Tibial nerve (tissue), 4 donors: ENCODE data around the gene SPRY4. TPM values are rescaled to one million over a fixed set of nuclear protein-coding genes. Genes with fewer than 3 reads are reported as not detected.

Experiments used
- DNase-seq, 2 donors: peaks; one replicate each; pipeline ENCODE4 v3.0.0-alpha.2; 2019; ENCODE audit warnings: low spot score in 2 of 2
- H3K27ac ChIP-seq, 4 donors: fragments of 200-600 bp; sonication (generic) in 3 of 4; one replicate each; pipeline ENCODE4 v1.5.1; 2017 to 2019; ENCODE audit warnings: mild to moderate bottlenecking in 1 of 4
- H3K27me3 ChIP-seq, 2 donors: fragments of 200-600 bp; sonication (generic) in 1 of 2; one replicate each; pipeline versions ENCODE4 v1.5.1 to v1.6.0; 2017 to 2019
- H3K36me3 ChIP-seq, 3 donors: fragments of 200-600 bp; sonication (generic); one replicate each; pipeline ENCODE4 v1.5.1; 2018 to 2019
- H3K4me1 ChIP-seq, 4 donors: fragments of 200-600 bp; sonication (generic) in 3 of 4; one replicate each; pipeline ENCODE4 v1.5.1; 2017 to 2019
- H3K4me3 ChIP-seq, 4 donors: fragments of 200-600 bp; sonication (generic) in 3 of 4; one replicate each; pipeline ENCODE4 v1.5.1; 2017 to 2019; ENCODE audit warnings: mild to moderate bottlenecking in 1 of 4, moderate library complexity in 1 of 4
- H3K9me3 ChIP-seq, 4 donors: fragments of 200-600 bp; sonication (generic) in 3 of 4; one replicate each; pipeline ENCODE4 v1.5.1; 2017 to 2019
- CTCF ChIP-seq, 5 experiments: fragments of 200-600 bp in 3 of 5; fragments of 450-650 bp in 2 of 5; sonication (generic) in 3 of 5; IDR thresholded peaks; one replicate each; pipeline ENCODE4 v1.5.1; 2016 to 2019; ENCODE audit warnings: antibody characterized with exemption in 5 of 5, mild to moderate bottlenecking in 3 of 5, moderate library complexity in 2 of 5
- EP300 ChIP-seq, 2 donors: sonication (generic); formaldehyde crosslinking; IDR thresholded peaks; one replicate each; pipeline ENCODE4 v1.6.1; 2017; ENCODE audit warnings: antibody characterized with exemption in 2 of 2, mild to moderate bottlenecking in 1 of 2
- POLR2A ChIP-seq, 2 donors: fragments of 450-650 bp; IDR thresholded peaks; one replicate each; pipeline ENCODE4 v1.6.1; 2017; ENCODE audit warnings: antibody characterized with exemption in 2 of 2, mild to moderate bottlenecking in 2 of 2, moderate library complexity in 2 of 2
- WGBS, 2 donors: methylation state at CpG; one replicate each; pipeline ENCODE4 v1.1.5; 2018; 5-methylcytosine and 5-hydroxymethylcytosine counted together
- total RNA-seq, 4 donors: library from RNA; depleted of rRNA; stranded (reverse); fragments of >200 nt; gene quantifications; one replicate each; pipeline ENCODE4 v1.1.0, GENCODE V29; 2016

The SPRY4 gene
- total RNA-seq, 4 donors from 2014 or later, result 5.1 to 30.9 (median 17.9) TPM

- DNase-seq, result no peak
- TF ChIP-seq POLR2A (IDR thresholded peaks at IDR 0.05) (no peak), EP300 (IDR thresholded peaks at IDR 0.05) (no peak), CTCF (IDR thresholded peaks at IDR 0.05) (no peak)
- H3K27me3 ChIP-seq, result no peaks in the 10 kb centered on the region
- peak overlapping the region in 2 of 4 donors; percentile 29 to 44 for H3K27ac ChIP-seq
- H3K36me3 ChIP-seq, result no peaks in the 10 kb centered on the region
- H3K4me1 ChIP-seq, result peaks cover 0 to 26% (median 0%) of the 10 kb centered on the region in 4 donors
- H3K9me3 ChIP-seq, result no peaks in the 10 kb centered on the region
- WGBS, 2 donors, result 32 to 35% methylated on average over 5 of the region's 5 CpGs
- peak overlapping the region in 1 of 4 donors; percentile 13 for H3K4me3 ChIP-seq
Observed at GRCh38 chr5:142287973-142288313, 36.9 kb downstream of the SPRY4 start.

- WGBS, 2 donors, result 65 to 72% methylated on average over 16 to 17 of the region's 17 CpGs
- TF ChIP-seq EP300 (IDR thresholded peaks at IDR 0.05) (no peak), POLR2A (IDR thresholded peaks at IDR 0.05) (no peak), CTCF (IDR thresholded peaks at IDR 0.05) (no peak)
- DNase-seq, result no peak
- H3K4me3 ChIP-seq, result peak overlapping the region in 1 of 4 donors; percentile 13
- no peaks in the 10 kb centered on the region for H3K9me3 ChIP-seq
- peak overlapping the region in 2 of 4 donors; percentile 29 to 44 for H3K27ac ChIP-seq
- H3K27me3 ChIP-seq, result no peaks in the 10 kb centered on the region
- H3K4me1 ChIP-seq, result peaks cover 0 to 26% (median 0%) of the 10 kb centered on the region in 4 donors
- no peaks in the 10 kb centered on the region for H3K36me3 ChIP-seq
Observed at GRCh38 chr5:142287096-142287972, 37.5 kb downstream of the SPRY4 start.

- DNase-seq, result no peak
- Histone ChIP-seq H3K4me1 (peaks cover 0 to 24% (median 0%) of the 10 kb centered on the region in 4 donors), H3K4me3 (no peak overlapping the region), H3K9me3 (no peaks in the 10 kb centered on the region), H3K27me3 (no peaks in the 10 kb centered on the region), H3K27ac (no peak overlapping the region), H3K36me3 (no peaks in the 10 kb centered on the region)
- TF ChIP-seq EP300 (IDR thresholded peaks at IDR 0.05) (no peak), POLR2A (IDR thresholded peaks at IDR 0.05) (no peak), CTCF (IDR thresholded peaks at IDR 0.05) (no peak)
- 89 to 95% methylated on average over 12 of the region's 12 CpGs for WGBS, 2 donors
Observed at GRCh38 chr5:142286111-142286510, 38.7 kb downstream of the SPRY4 start.

- no peaks in the 10 kb centered on the region for H3K36me3 ChIP-seq
- WGBS, 2 donors, result 88 to 94% methylated on average over 6 of the region's 6 CpGs
- TF ChIP-seq EP300 (IDR thresholded peaks at IDR 0.05), result no peak
- no peak for TF ChIP-seq CTCF (IDR thresholded peaks at IDR 0.05)
- no peak for TF ChIP-seq POLR2A (IDR thresholded peaks at IDR 0.05)
- no peaks in the 10 kb centered on the region for H3K9me3 ChIP-seq
- H3K27me3 ChIP-seq, result no peaks in the 10 kb centered on the region
- peaks cover 0 to 17% (median 0%) of the 10 kb centered on the region in 4 donors for H3K4me1 ChIP-seq
- DNase-seq, result no peak
- H3K27ac ChIP-seq, result no peak overlapping the region
- H3K4me3 ChIP-seq, result no peak overlapping the region
Observed at GRCh38 chr5:142283304-142283703, 41.5 kb downstream of the SPRY4 start.

DNA sequence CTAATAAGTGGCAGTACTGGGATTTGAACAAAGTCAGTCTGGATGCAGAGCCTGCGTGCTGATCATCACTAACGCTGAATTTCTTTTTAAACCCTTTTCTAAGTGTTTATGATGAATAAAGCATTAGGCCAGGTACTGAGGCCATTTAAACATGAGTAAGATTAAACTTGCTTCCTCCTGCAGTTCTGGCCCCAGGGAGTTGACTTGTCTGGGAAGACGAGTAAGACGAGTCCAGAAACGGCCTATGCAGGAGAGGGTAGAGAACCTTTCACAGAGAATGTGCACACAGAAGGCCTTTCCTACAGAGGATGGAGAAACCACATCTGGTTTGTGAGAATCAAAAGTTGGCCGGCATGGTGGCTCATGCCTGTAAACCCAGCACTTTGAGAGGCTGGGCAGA is 42.9 kb downstream of the SPRY4 start:
- H3K4me1 ChIP-seq, result peaks cover 0 to 5% (median 0%) of the 10 kb centered on the region in 4 donors
- no peak overlapping the region for H3K27ac ChIP-seq
- H3K9me3 ChIP-seq, result no peaks in the 10 kb centered on the region
- H3K36me3 ChIP-seq, result no peaks in the 10 kb centered on the region
- WGBS, 2 donors, result 88 to 93% methylated on average over 6 of the region's 6 CpGs
- H3K4me3 ChIP-seq, result no peak overlapping the region
- H3K27me3 ChIP-seq, result no peaks in the 10 kb centered on the region
- TF ChIP-seq POLR2A (IDR thresholded peaks at IDR 0.05) (no peak), EP300 (IDR thresholded peaks at IDR 0.05) (no peak)
- no peak for DNase-seq
